Measurements from ENCODE around the gene ZNF511.

The ZNF511 gene

GRCh38 chr10:133307776-133308420 lies 816 bp upstream of the ZNF511 start (continued):
- TF ChIP-seq ZNF138 (tag by site-specific recombination; IDR thresholded peaks at IDR 0.05; ENCODE audit: borderline replicate concordance) (no peak), ZNF777 (tag by site-specific recombination; IDR thresholded peaks at IDR 0.05; ENCODE audit: borderline replicate concordance) (no peak), ZNF510 (tag by site-specific recombination; IDR thresholded peaks at IDR 0.05; ENCODE audit: insufficient replicate concordance) (no peak), ZNF473 (tag by site-specific recombination; IDR thresholded peaks at IDR 0.05) (no peak), AEBP2 (tag by site-specific recombination; IDR thresholded peaks at IDR 0.05; ENCODE audit: borderline replicate concordance) (no peak), ZSCAN30 (tag by site-specific recombination; IDR thresholded peaks at IDR 0.05) (no peak), ZNF560 (tag by site-specific recombination; IDR thresholded peaks at IDR 0.05; ENCODE audit: borderline replicate concordance) (no peak), ZNF433 (tag by site-specific recombination; IDR thresholded peaks at IDR 0.05; ENCODE audit: low read depth) (no peak), PRDM2 (tag by site-specific recombination; IDR thresholded peaks at IDR 0.05; ENCODE audit: borderline replicate concordance) (no peak)

GRCh38 chr10:133309100-133309719 lies 496 bp downstream of the ZNF511 start:
- H3K4me3 ChIP-seq (ENCODE audit: low read depth, low read length) = peak overlapping the region; percentile 95
- no peaks in the 10 kb centered on the region for H3K4me1 ChIP-seq (ENCODE audit: control insufficient read depth, insufficient read depth, low read length)
- no peaks in the 10 kb centered on the region for H3K9me3 ChIP-seq (ENCODE audit: control insufficient read depth, insufficient read depth, low read depth, low read length)
- CTCF ChIA-PET = no interaction called here
- POLR2A ChIA-PET = no interaction called here
- H3K36me3 ChIP-seq (ENCODE audit: control insufficient read depth in 2 of 2, insufficient read depth in 1 of 2, low read length in 2 of 2) = peaks cover 7 to 48% of the 10 kb centered on the region in 2 experiments; a peak in 2 of 3 replicates
- H3K27ac ChIP-seq (ENCODE audit: extremely low read depth, low read depth, low read length) = peak overlapping the region; percentile 88
- TF ChIP-seq ZFP41 (tag by site-specific recombination; IDR thresholded peaks at IDR 0.05; ENCODE audit: borderline replicate concordance) = no peak
- no peak for TF ChIP-seq ZNF704 (tag by site-specific recombination; IDR thresholded peaks at IDR 0.05)
- no peak for TF ChIP-seq ZNF768 (tag by site-specific recombination; IDR thresholded peaks at IDR 0.05)
- TF ChIP-seq ZNF585B (tag by site-specific recombination; IDR thresholded peaks at IDR 0.05) = no peak
- TF ChIP-seq ZNF350 (tag by site-specific recombination; IDR thresholded peaks at IDR 0.05) = no peak
- TF ChIP-seq KLF1 (tag by site-specific recombination; IDR thresholded peaks at IDR 0.05) = peak; percentile 73
- peak; percentile 89 for TF ChIP-seq SP3 (tag by site-specific recombination; IDR thresholded peaks at IDR 0.05)
- TF ChIP-seq ZNF639 (tag by site-specific recombination; IDR thresholded peaks at IDR 0.05) = no peak
- no peak for TF ChIP-seq SALL2 (tag by site-specific recombination; IDR thresholded peaks at IDR 0.05; ENCODE audit: borderline replicate concordance)
- TF ChIP-seq GFI1B (tag by site-specific recombination; IDR thresholded peaks at IDR 0.05) = no peak
- no peak for TF ChIP-seq PRDM4 (tag by site-specific recombination; IDR thresholded peaks at IDR 0.05)
- TF ChIP-seq ZNF18 (tag by site-specific recombination; IDR thresholded peaks at IDR 0.05) = no peak

Data from HEK293 (cell line).